OCI-LY7 (cell line): ENCODE results near the gene FLVCR2. TPM values are rescaled to one million over a fixed set of nuclear protein-coding genes. Genes with fewer than 3 reads are reported as not detected.

Experiments used
- BruUV-seq: library from RNA; stranded (reverse); fragments of 400-500 nt; replicated peaks from 2 replicates; lab custom pipeline; 2021; lab: Mats Ljungman, UMichigan
- CTCF ChIA-PET: fragments of 300-600 bp; sonication (Branson Sonifier 250); formaldehyde crosslinking; loops from one replicate; lab custom pipeline; 2022; ENCODE audit warnings: antibody characterized with exemption; ENCODE audit not compliant: unreplicated experiment; lab: Charles Lee
- POLR2A ChIA-PET: fragments of 300-600 bp; sonication (Branson Sonifier 250); formaldehyde crosslinking; loops from one replicate; lab custom pipeline; 2022; ENCODE audit warnings: antibody characterized with exemption; lab: Charles Lee
- DNase-seq: peaks from one replicate; pipeline ENCODE4 v3.0.0-alpha.2; 2015; ENCODE audit warnings: low spot score
- H2AFZ ChIP-seq: fragments of 200-600 bp; sonication (generic), shearing (Covaris generic); 2 replicates; pipeline ENCODE4 v1.6.1; 2014; ENCODE audit warnings: mild to moderate bottlenecking, antibody characterized with exemption, low read length, moderate library complexity
- H3K27ac ChIP-seq: fragments of 200-600 bp; sonication (generic); 2 replicates; pipeline ENCODE4 v1.5.1; 2014; ENCODE audit warnings: mixed run types, low read depth, mild to moderate bottlenecking, moderate library complexity, low read length, inconsistent platforms; ENCODE audit not compliant: poor library complexity, severe bottlenecking
- H3K36me3 ChIP-seq: fragments of 200-600 bp; sonication (generic); 2 replicates; pipeline ENCODE4 v1.6.1; 2014; ENCODE audit warnings: mild to moderate bottlenecking, antibody characterized with exemption, low read length, moderate library complexity, mixed read lengths; ENCODE audit not compliant: insufficient read depth
- H3K4me1 ChIP-seq: fragments of 200-600 bp; sonication (generic); 2 replicates; pipeline ENCODE4 v1.5.1; 2014; ENCODE audit warnings: mild to moderate bottlenecking, low read length; ENCODE audit not compliant: insufficient read depth, poor library complexity, severe bottlenecking
- H3K4me2 ChIP-seq: fragments of 200-600 bp; sonication (generic); 2 replicates; pipeline ENCODE4 v1.6.1; 2014; ENCODE audit warnings: mild to moderate bottlenecking, low read length
- H3K4me3 ChIP-seq: fragments of 200-600 bp; sonication (generic); 2 replicates; pipeline ENCODE4 v1.5.1; 2014; ENCODE audit warnings: mild to moderate bottlenecking, low read depth, low read length; ENCODE audit not compliant: poor library complexity, severe bottlenecking
- H3K79me2 ChIP-seq: fragments of 200-600 bp; sonication (generic); 2 replicates; pipeline ENCODE4 v1.6.1; 2016; ENCODE audit warnings: low read depth, mild to moderate bottlenecking, low read length, moderate library complexity, mixed read lengths; ENCODE audit not compliant: insufficient read depth
- H3K9me2 ChIP-seq: fragments of 200-600 bp; sonication (generic); 2 replicates; pipeline ENCODE4 v1.6.1; 2016; ENCODE audit warnings: mild to moderate bottlenecking, low read length, mixed read lengths; ENCODE audit not compliant: insufficient read depth
- H3K9me3 ChIP-seq: fragments of 200-600 bp; sonication (generic); 2 replicates; pipeline ENCODE4 v1.6.1; 2014; ENCODE audit warnings: mild to moderate bottlenecking, mixed run types, low read length, mixed read lengths
- H4K20me1 ChIP-seq: fragments of 200-600 bp; sonication (generic); 2 replicates; pipeline ENCODE4 v1.6.1; 2014; ENCODE audit warnings: mild to moderate bottlenecking, antibody characterized with exemption, low read length, moderate library complexity, mixed read lengths; ENCODE audit not compliant: insufficient read depth
- EZH2phosphoT487 ChIP-seq: fragments of 200-600 bp; sonication (generic); IDR thresholded peaks from 2 replicates; pipeline ENCODE4 v1.6.1; 2018; ENCODE audit warnings: low read depth, borderline replicate concordance, mild to moderate bottlenecking, mixed run types, antibody characterized with exemption, low read length, moderate library complexity, mixed read lengths
- intact Hi-C: fragments of 100-400 bp; cut with micrococcal nuclease; formaldehyde crosslinking; loops from one replicate; pipeline ENCODE4 v1.10.0; 2022; ENCODE audit not compliant: unreplicated experiment
- total RNA-seq, 2 experiments: library from RNA; depleted of rRNA in 1 of 2; stranded (reverse); fragments of >200 nt in 1 of 2; shearing (Covaris generic) in 1 of 2; gene quantifications; 2 replicates each; pipeline ENCODE4 v1.2.3, GENCODE V29; 2014 to 2022
- TF ChIP-seq, protein P1 (sequence below): fragments of 200-600 bp; sonication (generic); conservative IDR thresholded peaks from 2 replicates; pipeline ENCODE4 v1.5.1; 2014; ENCODE audit warnings: mild to moderate bottlenecking, antibody characterized with exemption, low read length, moderate library complexity, mixed read lengths

The FLVCR2 gene
- total RNA-seq, 2 experiments from 2014 or later = not detected

DNA sequence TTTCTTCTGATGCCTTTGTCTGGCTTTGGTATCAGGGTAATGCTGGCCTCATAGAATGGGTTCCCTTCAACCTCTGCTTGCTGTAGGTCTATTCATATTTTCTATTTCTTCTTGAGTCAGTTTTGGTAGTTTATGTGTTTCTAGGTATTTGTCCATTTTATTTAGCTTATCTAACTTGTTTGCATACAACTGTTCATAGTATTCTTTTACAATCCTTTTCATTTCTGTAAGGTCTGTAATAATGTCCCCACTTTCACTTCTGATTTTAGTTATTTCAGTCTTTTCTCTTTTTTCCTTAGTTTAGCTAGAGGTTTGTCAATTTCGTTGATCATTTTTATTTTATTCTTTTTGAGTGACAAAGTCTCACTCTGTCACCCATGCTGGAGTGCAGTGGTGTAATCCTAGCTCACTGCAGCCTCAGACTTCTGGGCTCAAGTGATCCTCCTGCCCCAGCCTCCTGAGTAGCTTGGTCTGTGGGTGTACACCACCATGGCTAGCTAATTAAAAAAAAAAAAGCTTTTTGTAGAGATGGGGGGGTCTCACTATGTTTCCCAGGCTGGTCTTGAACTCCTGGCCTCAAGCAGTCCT, 94.3 kb downstream of the FLVCR2 start:
- no peaks in the 10 kb centered on the region for H3K9me2 ChIP-seq
- no peaks in the 10 kb centered on the region for H4K20me1 ChIP-seq
- peaks cover 42% of the 10 kb centered on the region for H3K36me3 ChIP-seq
- ChIA-PET POLR2A (interaction anchor here (0.5 to 1.2 kb wide), 3 partner anchors 10 to 13 kb away, joined by 3 to 6 read pairs (median 3); partner anchors contain the start of genes ERG28 and TTLL5), CTCF (no interaction called here)
- intact Hi-C loops = no loop called here
- no peak overlapping the region for H3K27ac ChIP-seq
- no TSS peak for BruUV-seq
- no peak overlapping the region for H2AFZ ChIP-seq
- H3K4me1 ChIP-seq = no peaks in the 10 kb centered on the region
- H3K79me2 ChIP-seq = no peaks in the 10 kb centered on the region
- no peak for TF ChIP-seq EZH2phosphoT487
- TF ChIP-seq, protein P1, sequence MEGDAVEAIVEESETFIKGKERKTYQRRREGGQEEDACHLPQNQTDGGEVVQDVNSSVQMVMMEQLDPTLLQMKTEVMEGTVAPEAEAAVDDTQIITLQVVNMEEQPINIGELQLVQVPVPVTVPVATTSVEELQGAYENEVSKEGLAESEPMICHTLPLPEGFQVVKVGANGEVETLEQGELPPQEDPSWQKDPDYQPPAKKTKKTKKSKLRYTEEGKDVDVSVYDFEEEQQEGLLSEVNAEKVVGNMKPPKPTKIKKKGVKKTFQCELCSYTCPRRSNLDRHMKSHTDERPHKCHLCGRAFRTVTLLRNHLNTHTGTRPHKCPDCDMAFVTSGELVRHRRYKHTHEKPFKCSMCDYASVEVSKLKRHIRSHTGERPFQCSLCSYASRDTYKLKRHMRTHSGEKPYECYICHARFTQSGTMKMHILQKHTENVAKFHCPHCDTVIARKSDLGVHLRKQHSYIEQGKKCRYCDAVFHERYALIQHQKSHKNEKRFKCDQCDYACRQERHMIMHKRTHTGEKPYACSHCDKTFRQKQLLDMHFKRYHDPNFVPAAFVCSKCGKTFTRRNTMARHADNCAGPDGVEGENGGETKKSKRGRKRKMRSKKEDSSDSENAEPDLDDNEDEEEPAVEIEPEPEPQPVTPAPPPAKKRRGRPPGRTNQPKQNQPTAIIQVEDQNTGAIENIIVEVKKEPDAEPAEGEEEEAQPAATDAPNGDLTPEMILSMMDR = no peak
- H3K9me3 ChIP-seq = no peaks in the 10 kb centered on the region
- H3K4me2 ChIP-seq = no peak overlapping the region
- DNase-seq = no peak
- no peak overlapping the region for H3K4me3 ChIP-seq

DNA sequence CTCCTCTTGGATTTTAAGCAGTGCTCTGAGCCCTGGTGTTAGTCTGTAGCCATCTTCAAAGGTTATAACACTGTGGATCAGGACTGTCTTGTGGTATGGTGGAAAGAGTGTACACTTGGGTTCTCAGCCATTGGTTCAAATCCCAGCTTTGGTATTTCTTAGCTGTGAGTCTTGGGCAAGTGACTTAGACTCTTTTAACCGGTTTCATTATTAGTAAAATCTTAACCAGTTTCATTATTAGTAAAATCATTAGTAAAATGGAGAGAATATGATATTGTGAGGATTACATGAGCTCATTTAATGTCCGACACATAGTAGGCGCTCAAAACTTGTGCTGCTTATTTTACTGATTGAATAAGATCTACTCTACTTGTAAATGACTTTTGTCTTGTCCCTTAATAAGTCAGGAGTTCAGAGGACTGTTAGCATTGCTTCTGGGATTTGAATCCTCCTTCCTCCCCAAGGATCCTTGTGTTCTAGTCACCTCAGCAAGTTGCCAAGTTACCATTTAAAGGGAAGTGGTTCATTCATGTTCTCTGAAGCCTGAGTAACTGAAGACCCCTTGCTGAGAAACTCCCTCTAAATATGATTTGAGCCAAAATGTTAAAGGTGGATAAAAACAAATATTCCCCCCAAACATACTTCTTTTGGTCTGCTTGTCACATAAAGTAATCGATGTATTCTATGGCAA, 95.1 kb downstream of the FLVCR2 start:
- Histone ChIP-seq H3K4me1 (no peaks in the 10 kb centered on the region), H3K4me2 (no peak overlapping the region), H2AFZ (no peak overlapping the region), H3K36me3 (peaks cover 41% of the 10 kb centered on the region), H3K27ac (no peak overlapping the region), H3K9me3 (no peaks in the 10 kb centered on the region), H3K4me3 (no peak overlapping the region), H3K9me2 (no peaks in the 10 kb centered on the region), H3K79me2 (no peaks in the 10 kb centered on the region), H4K20me1 (no peaks in the 10 kb centered on the region)
- TF ChIP-seq, protein P1 = no peak
- TF ChIP-seq EZH2phosphoT487 = no peak
- CTCF ChIA-PET = interaction anchor here (0.5 kb wide), 1 partner anchor 13 kb away, joined by 3 read pairs; no protein-coding TSS in a partner anchor
- BruUV-seq = no TSS peak
- DNase-seq = no peak
- intact Hi-C loops = no loop called here
- POLR2A ChIA-PET = interaction anchor here (0.5 to 1.2 kb wide), 3 partner anchors 9 to 1997 kb away, joined by 3 to 6 read pairs (median 6); partner anchors contain the start of genes ERG28 and TTLL5
